H1 (cell line): ENCODE data around the gene PLD3. TPM values are rescaled to one million over a fixed set of nuclear protein-coding genes. Genes with fewer than 3 reads are reported as not detected.
A peak's percentile ranks its signal among the peaks of the same experiment; 100 is the strongest.

Source experiments
- CTCF ChIA-PET: fragments of 300-600 bp; sonication (Branson Sonifier 250); formaldehyde crosslinking; loops from one replicate; lab custom pipeline; 2021; ENCODE audit not compliant: partially characterized antibody; lab: Charles Lee
- POLR2A ChIA-PET: fragments of 300-600 bp; sonication (Branson Sonifier 250); formaldehyde crosslinking; loops from one replicate; lab custom pipeline; 2021; ENCODE audit warnings: inconsistent platforms; ENCODE audit not compliant: partially characterized antibody; lab: Charles Lee
- DNase-seq, 2 experiments: peaks; one replicate each; pipeline versions ENCODE4 v3.0.0 to v3.0.0-alpha.2; 2010 to 2022; ENCODE audit warnings: low spot score in 2 of 2, low read depth in 1 of 2, mixed read lengths in 1 of 2
- FAIRE-seq: peaks from 2 replicates; lab custom pipeline; 2011; peaks lifted over from hg19 to GRCh38; lab: Jason Lieb, UNC
- H2AFZ ChIP-seq: 2 replicates; pipeline ENCODE4 v1.8.1; 2012; ENCODE audit warnings: low read length, inconsistent platforms
- H2AK5ac ChIP-seq: 2 replicates; pipeline ENCODE4 v1.6.1; 2013; ENCODE audit warnings: low read depth, low read length
- H2BK120ac ChIP-seq: replicated peaks from 2 replicates; pipeline ENCODE3; 2013; ENCODE audit warnings: low read depth, low read length, inconsistent platforms
- H2BK12ac ChIP-seq: 2 replicates; pipeline ENCODE4 v1.6.1; 2013; ENCODE audit warnings: low read depth, low read length
- H2BK15ac ChIP-seq: 2 replicates; pipeline ENCODE4 v1.6.1; 2013; ENCODE audit warnings: low read length
- H2BK20ac ChIP-seq: 2 replicates; pipeline ENCODE4 v1.6.1; 2013; ENCODE audit warnings: low read length
- H2BK5ac ChIP-seq: 2 replicates; pipeline ENCODE4 v1.6.1; 2013; ENCODE audit warnings: low read depth, low read length
- H3K14ac ChIP-seq: 2 replicates; pipeline ENCODE4 v1.6.1; 2013; ENCODE audit warnings: inconsistent platforms; ENCODE audit not compliant: insufficient read length
- H3K18ac ChIP-seq: 2 replicates; pipeline ENCODE4 v1.6.1; 2013; ENCODE audit warnings: low read length; ENCODE audit errors: extremely low read depth
- H3K23ac ChIP-seq: 2 replicates; pipeline ENCODE4 v1.6.1; 2013; ENCODE audit warnings: inconsistent platforms; ENCODE audit not compliant: insufficient read length
- H3K23me2 ChIP-seq: 2 replicates; pipeline ENCODE4 v1.6.1; 2013; ENCODE audit warnings: low read depth, low read length
- H3K27ac ChIP-seq: 2 replicates; pipeline ENCODE4 v1.6.1; 2011; ENCODE audit warnings: low read depth, low read length, inconsistent platforms
- H3K27me3 ChIP-seq, 4 experiments: replicated peaks in 1 of 4; 1 replicate in 1 of 4; 2 replicates in 3 of 4; pipeline versions ENCODE4 v1.6.1 to v1.8.1; 2011 to 2013; ENCODE audit warnings: low read length in 3 of 4, mild to moderate bottlenecking in 3 of 4, inconsistent platforms in 2 of 4, mixed read lengths in 2 of 4, moderate library complexity in 1 of 4; ENCODE audit not compliant: control insufficient read depth in 3 of 4, insufficient read depth in 3 of 4; ENCODE audit errors: extremely low read depth in 1 of 4
- H3K36me3 ChIP-seq, 4 experiments: 2 replicates each; pipeline versions ENCODE4 v1.6.1 to v1.8.1; 2011 to 2013; ENCODE audit warnings: mild to moderate bottlenecking in 4 of 4, low read length in 3 of 4, moderate library complexity in 2 of 4, control low read depth in 1 of 4, inconsistent platforms in 1 of 4; ENCODE audit not compliant: insufficient read depth in 4 of 4, control insufficient read depth in 2 of 4
- H3K4ac ChIP-seq: replicated peaks from 2 replicates; pipeline ENCODE3; 2013; ENCODE audit warnings: low read length, low read depth, mixed read lengths, inconsistent platforms; ENCODE audit not compliant: insufficient read length
- H3K4me1 ChIP-seq, 4 experiments: replicated peaks in 1 of 4; 1 replicate in 1 of 4; 2 replicates in 3 of 4; pipeline versions ENCODE4 v1.6.1 to v1.8.1; 2011 to 2013; ENCODE audit warnings: low read length in 3 of 4, inconsistent platforms in 2 of 4, mixed read lengths in 1 of 4; ENCODE audit not compliant: insufficient read depth in 4 of 4, control insufficient read depth in 3 of 4
- H3K4me2 ChIP-seq, 2 experiments: 2 replicates each; pipeline versions ENCODE4 v1.6.1 to v1.8.1; 2011 to 2013; ENCODE audit warnings: low read depth in 2 of 2, low read length in 2 of 2, control low read depth in 1 of 2, inconsistent platforms in 1 of 2, mild to moderate bottlenecking in 1 of 2; ENCODE audit not compliant: insufficient read depth in 1 of 2
- H3K4me3 ChIP-seq, 4 experiments: fragments of 200-600, 300-600 bp in 1 of 4; sonication (generic), shearing (Covaris generic), sonication (Bioruptor Twin) in 1 of 4; 2 replicates each; pipeline versions ENCODE4 v1.5.1 to v1.8.1; 2011 to 2016; ENCODE audit warnings: low read length in 4 of 4, low read depth in 3 of 4, control low read depth in 2 of 4, inconsistent platforms in 2 of 4, mild to moderate bottlenecking in 2 of 4, mixed read lengths in 1 of 4, moderate library complexity in 1 of 4; ENCODE audit not compliant: insufficient read depth in 2 of 4; ENCODE audit errors: extremely low read depth in 1 of 4
- H3K56ac ChIP-seq: replicated peaks from 2 replicates; pipeline ENCODE3; 2013; ENCODE audit warnings: low read depth, mild to moderate bottlenecking, mixed read lengths, low read length, inconsistent platforms; ENCODE audit not compliant: insufficient read length
- H3K79me1 ChIP-seq: 2 replicates; pipeline ENCODE4 v1.6.1; 2013; ENCODE audit warnings: low read depth, low read length, control low read depth
- H3K79me2 ChIP-seq, 2 experiments: 2 replicates each; pipeline versions ENCODE4 v1.6.1 to v1.8.1; 2012 to 2013; ENCODE audit warnings: low read length in 2 of 2, mild to moderate bottlenecking in 2 of 2, inconsistent platforms in 1 of 2; ENCODE audit not compliant: insufficient read depth in 2 of 2, control insufficient read depth in 1 of 2
- H3K9ac ChIP-seq, 4 experiments: replicated peaks in 1 of 4; 1 replicate in 1 of 4; 2 replicates in 3 of 4; pipeline versions ENCODE4 v1.6.1 to v1.8.1; 2011 to 2013; ENCODE audit warnings: low read depth in 3 of 4, low read length in 3 of 4, control low read depth in 2 of 4, mild to moderate bottlenecking in 2 of 4, moderate library complexity in 2 of 4, inconsistent platforms in 1 of 4; ENCODE audit errors: extremely low read depth in 1 of 4
- H3K9me3 ChIP-seq, 2 experiments: 2 replicates each; pipeline versions ENCODE4 v1.6.1 to v1.8.1; 2012 to 2013; ENCODE audit warnings: mild to moderate bottlenecking in 2 of 2, moderate library complexity in 2 of 2, control low read depth in 1 of 2, inconsistent platforms in 1 of 2, low read depth in 1 of 2, low read length in 1 of 2, mixed read lengths in 1 of 2; ENCODE audit not compliant: insufficient read depth in 2 of 2
- H4K20me1 ChIP-seq, 2 experiments: replicated peaks in 1 of 2; 2 replicates each; pipeline versions ENCODE3 to v1.8.1; 2011 to 2013; ENCODE audit warnings: inconsistent platforms in 2 of 2, low read length in 2 of 2, mild to moderate bottlenecking in 1 of 2; ENCODE audit not compliant: insufficient read depth in 2 of 2, control insufficient read depth in 1 of 2
- H4K5ac ChIP-seq: 2 replicates; pipeline ENCODE4 v1.6.1; 2013; ENCODE audit warnings: low read length, low read depth, mixed read lengths, inconsistent platforms; ENCODE audit not compliant: insufficient read length
- H4K8ac ChIP-seq: 2 replicates; pipeline ENCODE4 v1.8.0; 2013; ENCODE audit warnings: mild to moderate bottlenecking, moderate library complexity, low read length, inconsistent platforms; ENCODE audit not compliant: insufficient read depth; ENCODE audit errors: extremely low read depth
- H4K91ac ChIP-seq: replicated peaks from 2 replicates; pipeline ENCODE3; 2013; ENCODE audit warnings: low read length, mixed read lengths, inconsistent platforms; ENCODE audit not compliant: insufficient read length
- CTBP2 ChIP-seq: IDR thresholded peaks from 2 replicates; pipeline ENCODE4 v1.7.0; 2011; ENCODE audit warnings: borderline replicate concordance, mild to moderate bottlenecking, moderate library complexity, mixed read lengths, low read length; ENCODE audit not compliant: insufficient read depth, insufficient read length
- GABPA ChIP-seq: IDR thresholded peaks from 2 replicates; pipeline ENCODE4 v1.6.1; 2011; ENCODE audit warnings: mild to moderate bottlenecking, low read length, moderate library complexity, borderline replicate concordance; ENCODE audit not compliant: insufficient read depth
- KDM5A ChIP-seq: fragments of 200-600 bp; IDR thresholded peaks from 2 replicates; pipeline ENCODE4 v1.7.1; 2012; ENCODE audit warnings: mild to moderate bottlenecking, low read length, inconsistent platforms, mixed read lengths
- SIX5 ChIP-seq: IDR thresholded peaks from 2 replicates; pipeline ENCODE4 v1.6.1; 2011; ENCODE audit warnings: mild to moderate bottlenecking, low read depth, low read length
- SRF ChIP-seq: IDR thresholded peaks from 2 replicates; pipeline ENCODE4 v1.6.1; 2011; ENCODE audit warnings: mild to moderate bottlenecking, low read depth, low read length, moderate library complexity
- WGBS, 2 experiments: shearing (Covaris generic) in 1 of 2; methylation state at CpG; one replicate each; pipeline versions ENCODE4 v1.1.6 to v1.1.7; 2013 to 2015; ENCODE audit warnings: low lambda C conversion rate in 2 of 2, mixed read lengths in 2 of 2, inconsistent platforms in 1 of 2, low coverage in 1 of 2, missing lambda C conversion rate in 1 of 2; ENCODE audit not compliant: insufficient replicate concordance in 2 of 2, insufficient coverage in 1 of 2, insufficient read length in 1 of 2; ENCODE audit errors: extremely low coverage in 1 of 2, missing lambda C conversion rate in 1 of 2; 5-methylcytosine and 5-hydroxymethylcytosine counted together
- polyA plus RNA-seq, 7 experiments: library from polyadenylated mRNA; depleted of rRNA in 3 of 7; stranded (reverse) in 5 of 7; unstranded in 2 of 7; fragments of >200 nt in 5 of 7; fragments of 200-250 nt in 2 of 7; gene quantifications; 1 replicate in 5 of 7; 2 replicates in 1 of 7; 4 replicates in 1 of 7; pipeline versions ENCODE4 v1.2.1 to v1.2.3, GENCODE V29; 2011 to 2013; ENCODE audit warnings: missing spikeins in 2 of 7, mixed read lengths in 2 of 7
- total RNA-seq: library from RNA; stranded (reverse); fragmentation: NEBNext Ultra II Directional; extraction: Animal tissue kit (Norgen Biotek cat#: 25700); gene quantifications from 2 replicates; pipeline ENCODE4 v1.2.1, GENCODE V29; 2021

Gene PLD3
- total and polyA plus RNA-seq, 2 of the 8 experiments (the other 6 are each of a cell fraction or from before 2014, with no cell fraction given): 180 to 543 TPM

DNA sequence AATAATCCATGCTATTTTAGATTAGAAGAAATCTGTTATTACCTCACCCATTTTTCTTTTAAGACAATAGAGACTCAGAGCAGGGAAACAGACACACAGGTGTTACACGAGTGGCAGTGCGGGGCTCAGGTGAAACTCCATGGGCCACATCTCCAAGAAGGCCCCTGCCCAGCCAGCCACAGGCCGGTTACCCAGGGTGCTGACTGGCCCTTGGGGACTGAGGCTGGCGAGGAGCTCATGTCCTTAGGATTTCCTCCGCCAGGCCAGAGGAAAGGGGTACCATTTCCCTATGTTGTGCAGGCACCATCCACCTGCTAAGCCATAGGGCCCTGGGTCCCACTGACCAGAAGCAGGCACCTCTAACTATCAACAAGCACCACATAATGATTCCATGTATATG lies 10.9 kb upstream of the PLD3 start:
- Histone ChIP-seq H2AK5ac (no peak overlapping the region), H3K9ac (no peak overlapping the region), H2BK12ac (no peak overlapping the region), H4K8ac (peak overlapping the region; percentile 35; the same call in 1 of the 2 replicates), H4K5ac (no peak overlapping the region), H2BK120ac (no peak overlapping the region), H4K20me1 (peaks cover 0 to 3% of the 10 kb centered on the region in 2 experiments), H2BK5ac (no peak overlapping the region), H3K4ac (no peak overlapping the region), H3K27me3 (no peaks in the 10 kb centered on the region), H3K4me1 (no peaks in the 10 kb centered on the region), H3K79me2 (no peaks in the 10 kb centered on the region; a peak in 1 of 4 replicates), H3K36me3 (peaks cover 0 to 5% (median 1%) of the 10 kb centered on the region in 4 experiments; a peak in 6 of 8 replicates), H2BK20ac (no peak overlapping the region), H3K14ac (no peak overlapping the region), H3K23ac (no peak overlapping the region), H3K79me1 (0 out of 2 replicates have a peak, but pooled peaks cover under 1% of the 10 kb centered on the region), H3K18ac (no peak overlapping the region), H3K27ac (no peak overlapping the region), H3K4me3 (no peak overlapping the region), H3K56ac (no peak overlapping the region), H2AFZ (no peak overlapping the region), H2BK15ac (no peak overlapping the region)
- CTCF ChIA-PET: interaction anchor here (1.1 kb wide), 2 partner anchors 85 to 177 kb away, joined by 3 read pairs; no protein-coding TSS in a partner anchor
- 91% methylated on average over 5 of the region's 5 CpGs; no CpG with 5 or more reads in 1 of the 2 experiments for WGBS, 2 experiments
- no peak for DNase-seq
- TF ChIP-seq SRF (no peak), SIX5 (no peak), GABPA (no peak), KDM5A (no peak), CTBP2 (no peak)
- TF ChIP-seq, all 59 proteins: peak for 0
- no peak for FAIRE-seq
- H3K4me2 ChIP-seq: no peak overlapping the region
- H4K91ac ChIP-seq: no peak overlapping the region
- POLR2A ChIA-PET: interaction anchor here (0.6 kb wide), 1 partner anchor 96 kb away, joined by 3 read pairs; no protein-coding TSS in a partner anchor
- no peaks in the 10 kb centered on the region for H3K9me3 ChIP-seq
- no peaks in the 10 kb centered on the region for H3K23me2 ChIP-seq
